K562 (cell line): ENCODE data around the gene CARD9. TPM values are rescaled to one million over a fixed set of nuclear protein-coding genes. Genes with fewer than 3 reads are reported as not detected.

Source experiments
- ATAC-seq: fragments of 200-7000 bp; cut with Tn5 transposase; 3 replicates; pipeline ENCODE4 v1.9.1; 2020; ENCODE audit warnings: moderate library complexity
- BruUV-seq: library from RNA; stranded (reverse); fragments of 400-500 nt; replicated peaks from 2 replicates; lab custom pipeline; 2021; lab: Mats Ljungman, UMichigan
- CTCF ChIA-PET: fragments of 300-600 bp; formaldehyde crosslinking; extraction: SDS; loops from one replicate; lab custom pipeline; 2021; ENCODE audit warnings: low intra/inter-chr PET ratio; lab: Yijun Ruan, JAX
- POLR2A ChIA-PET: fragments of 300-600, 350-650 bp; sonication (Branson Sonifier 250); formaldehyde crosslinking; extraction: SDS; loops from one replicate; lab custom pipeline; 2021; ENCODE audit warnings: antibody characterized with exemption, inconsistent platforms; lab: Yijun Ruan, JAX
- DNase-seq, 4 experiments: peaks; one replicate each; pipeline versions ENCODE4 v3.0.0 to v3.0.0-alpha.2; 2011 to 2018; ENCODE audit warnings: low spot score in 3 of 4, mixed read lengths in 3 of 4; ENCODE audit errors: extremely low read depth in 1 of 4
- FAIRE-seq: peaks from 2 replicates; lab custom pipeline; 2011; peaks lifted over from hg19 to GRCh38; lab: Jason Lieb, UNC
- H2AFZ ChIP-seq: 2 replicates; pipeline ENCODE4 v1.6.0; 2011; ENCODE audit warnings: low read depth, low read length, control low read depth, inconsistent platforms
- H3K27ac ChIP-seq: fragments of 200-600 bp; 3 replicates; pipeline ENCODE4 v1.8.0; 2011; ENCODE audit warnings: low read depth, mild to moderate bottlenecking, control low read depth, inconsistent platforms, low read length, moderate library complexity, mixed read lengths; ENCODE audit errors: extremely low read depth
- H3K27me3 ChIP-seq, 2 experiments: fragments of 300-600 bp in 1 of 2; 2 replicates in 1 of 2; 3 replicates in 1 of 2; pipeline versions ENCODE4 v1.6.0 to v1.8.0; 2011; ENCODE audit warnings: inconsistent platforms in 2 of 2, low read length in 2 of 2, mild to moderate bottlenecking in 1 of 2, mixed read lengths in 1 of 2, moderate library complexity in 1 of 2; ENCODE audit not compliant: control insufficient read depth in 2 of 2, insufficient read depth in 2 of 2
- H3K36me3 ChIP-seq: fragments of 300-600 bp; 3 replicates; pipeline ENCODE4 v1.8.0; 2011; ENCODE audit warnings: mild to moderate bottlenecking, low read length, inconsistent platforms; ENCODE audit not compliant: control insufficient read depth, insufficient read depth
- H3K4me1 ChIP-seq, 2 experiments: fragments of 200-600 bp in 1 of 2; replicated peaks in 1 of 2; 2 replicates in 1 of 2; 3 replicates in 1 of 2; pipeline versions ENCODE4 v1.5.1 to v1.8.0; 2011; ENCODE audit warnings: inconsistent platforms in 2 of 2, low read length in 2 of 2, mild to moderate bottlenecking in 1 of 2, mixed read lengths in 1 of 2, moderate library complexity in 1 of 2; ENCODE audit not compliant: control insufficient read depth in 2 of 2, insufficient read depth in 2 of 2
- H3K4me2 ChIP-seq: 2 replicates; pipeline ENCODE4 v1.6.1; 2011; ENCODE audit warnings: low read length, control low read depth, inconsistent platforms, mixed read lengths; ENCODE audit not compliant: insufficient read depth
- H3K4me3 ChIP-seq: fragments of 200-600 bp; sonication (generic), shearing (Covaris generic); 2 replicates; pipeline ENCODE4 v1.5.1; 2016; ENCODE audit warnings: control low read depth, inconsistent platforms
- H3K79me2 ChIP-seq: fragments of 200-600 bp; 3 replicates; pipeline ENCODE4 v1.8.0; 2011; ENCODE audit warnings: low read length, inconsistent platforms; ENCODE audit not compliant: control insufficient read depth, insufficient read depth
- H3K9ac ChIP-seq, 2 experiments: 2 replicates each; pipeline versions ENCODE4 v1.6.0 to v1.6.1; 2011; ENCODE audit warnings: low read depth in 2 of 2, low read length in 2 of 2, control low read depth in 1 of 2, inconsistent platforms in 1 of 2, mild to moderate bottlenecking in 1 of 2, mixed read lengths in 1 of 2; ENCODE audit not compliant: insufficient read depth in 1 of 2
- H3K9me1 ChIP-seq: one replicate; pipeline ENCODE4 v1.6.0; 2011; ENCODE audit warnings: inconsistent platforms, mild to moderate bottlenecking, low read length, moderate library complexity; ENCODE audit not compliant: control insufficient read depth, insufficient read depth
- H3K9me3 ChIP-seq: replicated peaks from 2 replicates; pipeline ENCODE4 v1.5.1; 2011; ENCODE audit warnings: low read depth, low read length, inconsistent platforms; ENCODE audit not compliant: control insufficient read depth, insufficient read depth
- H4K20me1 ChIP-seq: replicated peaks from 2 replicates; pipeline ENCODE4 v1.6.1; 2011; ENCODE audit warnings: low read length, inconsistent platforms, mixed read lengths; ENCODE audit not compliant: control insufficient read depth, insufficient read depth
- CHAMP1 ChIP-seq: fragments of 450-650 bp; IDR thresholded peaks from 2 replicates; pipeline ENCODE4 v1.6.1; 2016; ENCODE audit warnings: mild to moderate bottlenecking
- MTA3 ChIP-seq: fragments of 450-650 bp; formaldehyde crosslinking; IDR thresholded peaks from 2 replicates; pipeline ENCODE4 v1.6.1; 2017; ENCODE audit warnings: mild to moderate bottlenecking, borderline replicate concordance
- RHOXF2B ChIP-seq: fragments of 250-450 bp; sonication (Bioruptor Pico); conservative IDR thresholded peaks from 2 replicates; pipeline ENCODE4 v1.5.1; 2021
- TGIF2 ChIP-seq: sonication (generic); formaldehyde crosslinking; IDR thresholded peaks from 2 replicates; pipeline ENCODE4 v1.8.1; 2022; ENCODE audit warnings: mild to moderate bottlenecking, missing genetic modification reagents, moderate library complexity
- THRB ChIP-seq: fragments of 450-650 bp; formaldehyde crosslinking; conservative IDR thresholded peaks from 2 replicates; pipeline ENCODE4 v1.4.0; 2022; ENCODE audit warnings: mild to moderate bottlenecking, missing genetic modification characterization
- ZFP91 ChIP-seq: sonication (generic); formaldehyde crosslinking; IDR thresholded peaks from 2 replicates; pipeline ENCODE4 v1.8.0; 2022; ENCODE audit warnings: mild to moderate bottlenecking, missing genetic modification reagents
- ZSCAN29 ChIP-seq: fragments of 450-650 bp; IDR thresholded peaks from 2 replicates; pipeline ENCODE4 v1.6.1; 2017
- WGBS: fragments of 100-300 bp; shearing (Covaris generic); methylation state at CpG from one replicate; pipeline ENCODE4 v1.1.6; 2016; ENCODE audit warnings: low coverage, mixed read lengths; ENCODE audit not compliant: insufficient coverage; ENCODE audit errors: missing lambda C conversion rate; 5-methylcytosine and 5-hydroxymethylcytosine counted together
- in situ Hi-C: fragments of 300-500 bp; cut with MboI; formaldehyde crosslinking; loops from 4 replicates; pipeline ENCODE4 v1.15.0; 2018; ENCODE audit warnings: inconsistent platforms, mixed read lengths
- intact Hi-C: fragments of 100-400 bp; cut with micrococcal nuclease; formaldehyde crosslinking; loops from 2 replicates; pipeline ENCODE4 v1.14.2; 2022
- polyA plus RNA-seq, 8 experiments: library from polyadenylated mRNA; depleted of rRNA in 4 of 8; stranded (reverse) in 5 of 8; unstranded in 3 of 8; fragments of >200 nt; fragmentation: Nextera tagmentation in 2 of 8; fragmentation: Illumina TruSeq in 1 of 8; extraction: Ambion mirVana in 2 of 8; extraction: Trizol in 1 of 8; gene quantifications; 2 replicates each; pipeline versions ENCODE4 v1.2.1 to v1.2.3, GENCODE V29; 2011 to 2014; ENCODE audit warnings: inconsistent platforms in 1 of 8, missing spikeins in 1 of 8
- total RNA-seq, 7 experiments: library from RNA; depleted of rRNA in 6 of 7; stranded (reverse); fragments of >200 nt in 6 of 7; fragmentation: Illumina TruSeq in 2 of 7; extraction: Trizol in 2 of 7; gene quantifications; 2 replicates each; pipeline versions ENCODE4 v1.2.1 to v1.2.3, GENCODE V29; 2011 to 2021; ENCODE audit warnings: low replicate concordance in 1 of 7

The CARD9 gene
- total and polyA plus RNA-seq, 9 of the 15 experiments (the other 6 are each of a cell fraction or from before 2014, with no cell fraction given): 1.7 to 53.0 (median 9.7) TPM

- no peak for ATAC-seq
- WGBS: 98% methylated on average over 13 of the region's 13 CpGs
These were observed 12.5 kb upstream of the CARD9 start for GRCh38 chr9:136386018-136386417.

More at GRCh38 chr9:136386018-136386417, 12.5 kb upstream of the CARD9 start:
- POLR2A ChIA-PET: interaction anchor here (0.8 kb wide), 1 partner anchor 12 kb away, joined by 3 read pairs; the partner anchor contains the start of gene CARD9
- CTCF ChIA-PET: no interaction called here
- DNase-seq (no peak), FAIRE-seq (no peak)
- TF ChIP-seq ZFP91 (CRISPR knock-in tag): no peak
- TF ChIP-seq TGIF2 (CRISPR knock-in tag): no peak
- no peak for TF ChIP-seq RHOXF2B (CRISPR knock-in tag)
- TF ChIP-seq ZSCAN29: no peak
- TF ChIP-seq MTA3: no peak
- no peak for TF ChIP-seq CHAMP1
- no peak for TF ChIP-seq THRB (CRISPR knock-in tag)
- Histone ChIP-seq H3K9me1 (no peaks in the 10 kb centered on the region), H3K27me3 (no peaks in the 10 kb centered on the region), H3K4me1 (peaks cover 0 to 12% of the 10 kb centered on the region in 2 experiments; a peak in 1 of 5 replicates), H3K9me3 (no peaks in the 10 kb centered on the region), H3K79me2 (no peaks in the 10 kb centered on the region), H3K4me3 (no peak overlapping the region), H3K9ac (no peak overlapping the region), H3K27ac (no peak overlapping the region), H3K36me3 (peaks cover 91% of the 10 kb centered on the region; the same call in 2 of the 3 replicates), H3K4me2 (no peak overlapping the region), H4K20me1 (no peaks in the 10 kb centered on the region), H2AFZ (no peak overlapping the region)
- in situ Hi-C loops: no loop called here
- TSS peak; percentile 42 for BruUV-seq
- intact Hi-C loops: no loop called here
